ENCODE results near the gene SPTB.

Gene SPTB

DNA sequence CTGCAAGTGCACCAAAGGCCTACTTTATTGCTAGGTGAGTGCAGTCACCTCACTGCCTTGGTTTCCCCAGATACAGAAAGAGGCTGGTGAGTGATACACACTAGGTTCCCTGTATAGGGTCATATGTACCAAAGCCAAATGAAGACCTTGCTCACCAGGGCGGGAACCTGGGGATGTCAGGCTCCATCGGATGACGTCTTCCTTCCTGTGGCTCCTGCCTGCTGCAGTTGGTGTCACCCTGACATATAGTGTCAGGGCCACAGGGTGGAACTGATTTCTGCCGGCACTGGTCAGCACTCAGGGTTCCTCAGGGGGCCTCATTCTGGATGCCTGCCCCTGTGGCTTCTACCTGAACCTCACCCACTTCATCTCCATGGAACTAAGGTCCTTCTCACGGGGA, 132.4 kb downstream of the SPTB start:
- DNase-seq: no peak
- Histone ChIP-seq H3K27ac (no peak overlapping the region), H3K27me3 (replicated peaks) (no peaks in the 10 kb centered on the region), H3K4me3 (ENCODE audit: low read depth, low read length) (no peak overlapping the region), H3K36me3 (replicated peaks) (peaks cover 13% of the 10 kb centered on the region)
- in situ Hi-C loops (cut with HindIII; ENCODE audit: low pct_ligation_motif_present, low sequenced_read_pairs): no loop called here
- TF ChIP-seq, protein P1, sequence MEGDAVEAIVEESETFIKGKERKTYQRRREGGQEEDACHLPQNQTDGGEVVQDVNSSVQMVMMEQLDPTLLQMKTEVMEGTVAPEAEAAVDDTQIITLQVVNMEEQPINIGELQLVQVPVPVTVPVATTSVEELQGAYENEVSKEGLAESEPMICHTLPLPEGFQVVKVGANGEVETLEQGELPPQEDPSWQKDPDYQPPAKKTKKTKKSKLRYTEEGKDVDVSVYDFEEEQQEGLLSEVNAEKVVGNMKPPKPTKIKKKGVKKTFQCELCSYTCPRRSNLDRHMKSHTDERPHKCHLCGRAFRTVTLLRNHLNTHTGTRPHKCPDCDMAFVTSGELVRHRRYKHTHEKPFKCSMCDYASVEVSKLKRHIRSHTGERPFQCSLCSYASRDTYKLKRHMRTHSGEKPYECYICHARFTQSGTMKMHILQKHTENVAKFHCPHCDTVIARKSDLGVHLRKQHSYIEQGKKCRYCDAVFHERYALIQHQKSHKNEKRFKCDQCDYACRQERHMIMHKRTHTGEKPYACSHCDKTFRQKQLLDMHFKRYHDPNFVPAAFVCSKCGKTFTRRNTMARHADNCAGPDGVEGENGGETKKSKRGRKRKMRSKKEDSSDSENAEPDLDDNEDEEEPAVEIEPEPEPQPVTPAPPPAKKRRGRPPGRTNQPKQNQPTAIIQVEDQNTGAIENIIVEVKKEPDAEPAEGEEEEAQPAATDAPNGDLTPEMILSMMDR (IDR thresholded peaks at IDR 0.05; ENCODE audit: low read depth, low read length, missing control alignments): no peak

DNA sequence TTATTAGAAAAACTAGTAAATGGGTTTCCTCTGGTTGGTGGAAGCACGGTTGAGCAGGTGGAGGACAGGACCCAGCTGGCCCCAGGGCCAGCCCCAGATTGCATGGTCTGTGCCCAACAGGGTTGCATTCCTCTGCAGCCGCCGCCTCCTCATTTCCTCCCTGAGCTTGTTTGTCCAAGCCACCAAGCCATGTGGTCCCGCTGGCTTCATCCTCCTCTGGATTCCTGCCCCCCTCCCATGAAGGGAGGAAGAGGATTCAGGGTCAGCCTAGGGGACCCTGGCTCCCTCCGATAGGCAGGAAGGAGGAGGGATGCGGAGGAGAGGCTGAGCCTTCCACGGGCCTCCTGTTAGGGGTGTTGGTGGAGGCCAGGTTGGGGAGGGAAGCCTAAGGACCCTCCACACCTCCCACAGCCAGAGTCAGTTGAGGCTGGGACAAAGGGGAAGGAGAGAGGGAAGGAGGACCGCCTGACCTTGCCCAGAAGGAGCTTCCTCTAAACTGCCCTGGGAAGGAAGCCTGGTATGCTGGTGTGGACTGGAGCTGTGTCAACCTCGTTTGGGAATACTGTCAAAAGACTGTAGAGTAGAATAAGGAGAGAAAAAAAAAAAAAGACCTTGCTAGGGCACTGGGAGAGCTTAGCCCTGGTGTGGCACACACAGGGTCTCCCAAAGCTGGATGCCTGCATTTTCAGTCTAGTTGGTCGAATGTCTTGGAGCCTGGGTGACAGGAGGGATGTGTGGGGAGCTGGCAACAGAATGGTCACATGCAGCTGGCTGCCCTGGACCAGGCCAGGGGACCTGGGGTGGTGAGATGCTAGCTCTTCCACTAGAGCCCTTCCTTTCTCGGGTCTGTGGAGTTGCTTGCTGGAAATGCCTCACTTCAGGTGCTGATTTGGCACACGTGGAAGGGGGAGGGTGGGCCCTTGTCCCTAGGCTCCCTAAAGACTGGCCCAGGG, 133.1 kb downstream of the SPTB start:
- in situ Hi-C loops (cut with HindIII; ENCODE audit: low pct_ligation_motif_present, low sequenced_read_pairs): no loop called here
- Histone ChIP-seq H3K27ac (no peak overlapping the region), H3K36me3 (replicated peaks) (peaks cover 20% of the 10 kb centered on the region), H3K27me3 (replicated peaks) (no peaks in the 10 kb centered on the region), H3K4me3 (ENCODE audit: low read depth, low read length) (no peak overlapping the region)
- DNase-seq: peak; percentile 13
- TF ChIP-seq, protein P1 (IDR thresholded peaks at IDR 0.05; ENCODE audit: low read depth, low read length, missing control alignments): no peak

GRCh38 chr14:64745511-64746091, 134.1 kb downstream of the SPTB start:
- no peak overlapping the region for H3K27ac ChIP-seq
- peaks cover 24% of the 10 kb centered on the region for H3K36me3 ChIP-seq (replicated peaks)
- TF ChIP-seq, protein P1 (IDR thresholded peaks at IDR 0.05; ENCODE audit: low read depth, low read length, missing control alignments): peak; percentile 51
- peak; percentile 39 for DNase-seq
- no peak overlapping the region for H3K4me3 ChIP-seq (ENCODE audit: low read depth, low read length)
- in situ Hi-C loops (cut with HindIII; ENCODE audit: low pct_ligation_motif_present, low sequenced_read_pairs): no loop called here
- no peaks in the 10 kb centered on the region for H3K27me3 ChIP-seq (replicated peaks)

- in situ Hi-C loops (cut with HindIII; ENCODE audit: low pct_ligation_motif_present, low sequenced_read_pairs): no loop called here
Measured at GRCh38 chr14:64743061-64743460, 136.6 kb downstream of the SPTB start.

DNA sequence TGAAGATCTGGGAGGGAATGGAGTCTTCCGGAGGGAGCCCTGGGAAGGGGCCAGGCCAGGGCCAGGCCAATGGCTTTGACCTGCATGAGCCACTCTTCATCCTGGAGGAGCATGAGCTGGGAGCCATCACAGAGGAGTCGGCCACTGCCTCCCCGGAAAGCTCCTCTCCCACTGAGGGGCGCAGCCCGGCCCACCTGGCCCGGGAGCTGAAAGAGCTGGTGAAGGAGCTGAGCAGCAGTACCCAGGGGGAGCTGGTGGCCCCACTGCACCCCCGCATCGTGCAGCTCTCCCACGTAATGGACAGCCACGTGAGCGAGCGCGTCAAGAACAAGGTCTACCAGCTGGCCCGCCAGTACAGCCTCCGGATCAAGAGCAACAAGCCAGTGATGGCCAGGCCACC, 137.7 kb downstream of the SPTB start:
- in situ Hi-C loops (cut with HindIII; ENCODE audit: low pct_ligation_motif_present, low sequenced_read_pairs): no loop called here
- TF ChIP-seq, protein P1 (IDR thresholded peaks at IDR 0.05; ENCODE audit: low read depth, low read length, missing control alignments): no peak
- H3K36me3 ChIP-seq (replicated peaks): peaks cover 37% of the 10 kb centered on the region
- no peak for DNase-seq
- no peak overlapping the region for H3K27ac ChIP-seq
- H3K27me3 ChIP-seq (replicated peaks): no peaks in the 10 kb centered on the region
- no peak overlapping the region for H3K4me3 ChIP-seq (ENCODE audit: low read depth, low read length)

More at GRCh38 chr14:64743061-64743460, 136.6 kb downstream of the SPTB start:
- Histone ChIP-seq H3K36me3 (replicated peaks) (peaks cover 36% of the 10 kb centered on the region), H3K27ac (no peak overlapping the region), H3K27me3 (replicated peaks) (no peaks in the 10 kb centered on the region), H3K4me3 (ENCODE audit: low read depth, low read length) (no peak overlapping the region)
- no peak for DNase-seq
- TF ChIP-seq, protein P1 (IDR thresholded peaks at IDR 0.05; ENCODE audit: low read depth, low read length, missing control alignments): no peak
